CD4-positive, alpha-beta T cell treated with Interleukin-17A for 4 hours (primary cell): Measurements from ENCODE around the gene RPP25.

Experiments
- DNase-seq: peaks from one replicate; pipeline ENCODE4 v3.0.0-alpha.2; 2020; ENCODE audit warnings: mixed read lengths

Gene RPP25

DNA sequence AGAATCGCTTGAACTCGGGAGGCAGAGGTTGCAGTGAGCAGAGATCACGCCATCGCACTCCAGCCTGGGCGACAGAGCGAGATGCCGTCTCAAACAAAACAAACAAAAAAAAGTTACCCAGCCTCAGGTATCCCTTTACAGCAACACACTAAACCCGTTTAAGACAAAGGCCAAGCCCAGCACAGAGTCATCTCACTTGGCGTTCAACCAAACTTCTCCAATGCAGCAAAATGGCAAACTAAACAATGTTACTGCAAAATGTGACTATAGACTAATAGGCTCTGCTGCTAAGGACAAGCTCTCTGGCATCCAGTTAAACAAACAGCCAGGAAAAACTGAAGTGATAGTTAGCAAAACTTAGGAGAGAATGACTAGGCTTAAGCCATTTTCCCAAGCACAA, 43.5 kb downstream of the RPP25 start:
- DNase-seq, result no peak

DNA sequence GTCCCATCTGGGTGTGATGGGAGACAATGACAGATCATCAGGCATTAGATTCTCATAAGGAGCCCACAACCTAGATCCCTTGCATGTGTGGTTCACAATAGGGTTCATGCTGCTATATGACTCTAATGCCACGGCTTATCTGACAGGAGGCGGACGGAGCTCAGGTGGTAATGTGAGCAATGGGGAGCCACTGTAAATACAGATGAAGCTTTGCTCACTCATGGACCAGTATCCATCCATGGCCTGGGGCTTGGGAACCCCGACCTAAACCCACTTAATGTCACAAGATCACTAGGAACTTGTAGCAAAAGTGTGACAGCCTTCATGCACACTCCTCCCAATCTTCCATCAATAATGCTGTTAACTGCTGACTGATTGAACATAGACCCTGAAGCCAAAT, 47.9 kb downstream of the RPP25 start:
- no peak for DNase-seq

DNA sequence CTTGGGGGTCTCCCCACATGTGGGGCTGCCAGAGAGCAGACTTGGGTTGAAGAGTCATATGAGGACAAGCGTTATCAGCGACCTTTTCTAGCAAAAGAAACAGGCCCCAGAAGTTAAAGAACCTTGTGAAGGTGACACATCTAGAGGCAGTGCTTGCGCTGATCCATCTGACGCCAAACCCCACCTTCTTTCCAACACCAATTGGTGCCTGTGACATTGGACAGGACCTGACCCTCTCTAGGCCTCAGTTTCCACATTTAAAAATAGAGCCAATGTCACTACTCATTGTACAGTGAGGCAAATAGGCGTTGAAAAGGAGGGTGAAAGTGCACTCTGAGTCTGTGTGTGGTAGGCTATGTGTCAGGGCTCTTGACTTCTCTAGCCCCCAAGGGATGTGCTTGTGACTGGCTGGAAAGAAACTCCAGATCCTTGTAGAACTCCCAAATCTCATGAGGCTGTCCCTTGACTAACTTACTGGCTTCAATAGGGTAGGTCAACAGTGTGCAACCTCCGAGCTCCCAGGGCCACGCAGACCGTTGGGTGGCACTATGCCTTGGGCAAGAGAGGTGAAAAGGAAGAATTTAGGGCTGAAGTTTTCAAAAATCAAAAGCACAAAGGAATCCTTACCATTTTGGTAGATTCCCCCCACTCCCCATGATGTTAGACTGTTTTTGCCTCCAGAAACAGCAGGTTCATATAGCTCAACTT, 49.3 kb downstream of the RPP25 start:
- no peak for DNase-seq

DNA sequence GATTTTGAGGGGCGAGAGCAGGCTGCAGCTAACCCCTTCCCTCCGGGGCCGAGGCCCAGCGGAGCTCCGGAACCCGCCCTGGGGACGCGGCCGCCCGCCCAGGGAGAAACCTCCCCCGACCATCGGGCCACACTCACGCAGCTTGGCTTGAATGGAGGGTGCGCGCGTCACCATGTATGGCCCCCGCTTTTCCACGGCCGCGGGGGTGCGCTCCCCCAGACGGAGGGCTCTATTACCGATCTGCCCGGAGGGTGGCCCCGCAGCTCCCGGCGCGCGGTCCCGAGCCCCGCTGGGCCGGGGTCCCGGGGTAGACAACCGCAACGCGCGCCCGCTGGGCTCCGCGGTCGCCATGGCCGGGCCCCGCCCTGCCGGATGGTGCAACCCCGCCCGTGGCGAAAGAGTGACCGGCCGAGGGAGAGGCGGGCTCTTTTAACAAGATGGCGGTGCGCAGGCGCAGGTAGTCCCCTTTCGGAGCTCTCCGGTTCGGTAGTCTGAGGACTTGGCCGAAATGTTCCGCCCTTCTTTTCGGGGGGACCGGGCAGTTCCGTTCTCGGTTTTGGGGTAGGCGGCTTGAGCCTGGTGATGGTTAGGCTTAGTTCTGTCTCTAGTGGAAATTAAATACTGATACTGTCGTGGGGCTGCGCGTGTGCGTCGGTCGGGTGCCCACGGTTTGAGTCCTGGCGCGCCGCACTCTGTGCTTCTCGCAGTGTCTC, 50.0 kb downstream of the RPP25 start, which contains the start of gene FAM219B:
Gene FAM219B (minus strand): TSS at position 402 of the 713 bp plus-strand sequence. CDS start 51 bp downstream, at position 351.
- DNase-seq, result peak; percentile 80

DNA sequence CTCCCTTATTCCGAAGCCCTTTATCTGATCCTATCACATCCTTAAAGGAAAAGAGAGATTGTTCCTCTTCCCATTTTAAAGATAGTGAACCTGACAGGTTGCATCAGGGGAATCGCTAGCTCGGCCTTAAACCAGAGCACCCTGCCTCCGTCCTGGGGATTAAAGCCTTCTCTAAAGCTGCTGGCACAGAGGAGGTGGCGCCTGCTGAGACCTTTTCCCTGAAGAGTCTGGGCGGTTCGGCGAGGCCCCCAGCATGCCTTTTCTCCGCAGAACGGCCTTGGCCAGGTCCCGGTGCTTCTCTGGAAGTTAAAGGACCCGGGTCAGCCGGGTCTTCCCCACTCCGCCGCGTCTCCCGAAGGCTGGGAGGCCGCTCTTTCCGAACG, 50.5 kb downstream of the RPP25 start:
- DNase-seq, result peak; percentile 53
